Uterus (tissue), 4 donors: ENCODE data around the gene ZNF608. TPM values are rescaled to one million over a fixed set of nuclear protein-coding genes. Genes with fewer than 3 reads are reported as not detected.
A peak's percentile ranks its signal among the peaks of the same experiment; 100 is the strongest.

ENCODE experiments used
- DNase-seq, 2 donors: peaks; one replicate each; pipeline ENCODE4 v3.0.0-alpha.2; 2019 to 2020
- H3K27ac ChIP-seq, 2 donors: fragments of 200-600 bp; sonication (generic); 1 replicate in 1 of 2; 2 replicates in 1 of 2; pipeline ENCODE4 v1.5.1; 2016 to 2018
- H3K27me3 ChIP-seq, 2 donors: fragments of 200-600 bp; sonication (generic); one replicate each; pipeline ENCODE4 v1.5.1; 2018 to 2019; ENCODE audit warnings: control low read depth in 1 of 2
- H3K36me3 ChIP-seq, 2 donors: fragments of 200-600 bp; sonication (generic); one replicate each; pipeline ENCODE4 v1.5.1; 2019; ENCODE audit warnings: control low read depth in 1 of 2
- H3K4me1 ChIP-seq, 2 donors: fragments of 200-600 bp; sonication (generic); one replicate each; pipeline ENCODE4 v1.5.1; 2018 to 2019; ENCODE audit warnings: control low read depth in 1 of 2
- H3K4me3 ChIP-seq, 2 donors: fragments of 200-600 bp; sonication (generic); 1 replicate in 1 of 2; 2 replicates in 1 of 2; pipeline ENCODE4 v1.5.1; 2018 to 2019; ENCODE audit warnings: mild to moderate bottlenecking in 1 of 2
- H3K9me3 ChIP-seq, 2 donors: fragments of 200-600 bp; sonication (generic); one replicate each; pipeline ENCODE4 v1.5.1; 2019; ENCODE audit warnings: control low read depth in 1 of 2
- POLR2A ChIP-seq, 2 donors: fragments of 450-650 bp; IDR thresholded peaks; one replicate each; pipeline ENCODE4 v1.6.1; 2016; ENCODE audit warnings: antibody characterized with exemption in 2 of 2, mild to moderate bottlenecking in 1 of 2, moderate library complexity in 1 of 2
- intact Hi-C: fragments of 100-400 bp; cut with DNase I; formaldehyde crosslinking; loops from one replicate; pipeline ENCODE4 v1.15.1; 2023; ENCODE audit warnings: low total_unique reads
- total RNA-seq, 4 donors: library from RNA; depleted of rRNA in 3 of 4; stranded (reverse); fragments of >200 nt in 3 of 4; gene quantifications; one replicate each; pipeline versions ENCODE4 v1.1.0 to v1.2.4, GENCODE V29; 2014 to 2023
- TF ChIP-seq, protein P1 (sequence below), 4 experiments: fragments of 200-600 bp in 2 of 4; fragments of 450-650 bp in 2 of 4; sonication (generic) in 2 of 4; IDR thresholded peaks; one replicate each; pipeline ENCODE4 v1.5.1; 2016 to 2019; ENCODE audit warnings: antibody characterized with exemption in 4 of 4, mild to moderate bottlenecking in 2 of 4, moderate library complexity in 1 of 4
- donor health status: DM: yes; HTN: yes; CAD: no.

The ZNF608 gene
- total RNA-seq, 4 donors from 2014 or later, result 11.1 to 1,086 (median 59.0) TPM

DNA sequence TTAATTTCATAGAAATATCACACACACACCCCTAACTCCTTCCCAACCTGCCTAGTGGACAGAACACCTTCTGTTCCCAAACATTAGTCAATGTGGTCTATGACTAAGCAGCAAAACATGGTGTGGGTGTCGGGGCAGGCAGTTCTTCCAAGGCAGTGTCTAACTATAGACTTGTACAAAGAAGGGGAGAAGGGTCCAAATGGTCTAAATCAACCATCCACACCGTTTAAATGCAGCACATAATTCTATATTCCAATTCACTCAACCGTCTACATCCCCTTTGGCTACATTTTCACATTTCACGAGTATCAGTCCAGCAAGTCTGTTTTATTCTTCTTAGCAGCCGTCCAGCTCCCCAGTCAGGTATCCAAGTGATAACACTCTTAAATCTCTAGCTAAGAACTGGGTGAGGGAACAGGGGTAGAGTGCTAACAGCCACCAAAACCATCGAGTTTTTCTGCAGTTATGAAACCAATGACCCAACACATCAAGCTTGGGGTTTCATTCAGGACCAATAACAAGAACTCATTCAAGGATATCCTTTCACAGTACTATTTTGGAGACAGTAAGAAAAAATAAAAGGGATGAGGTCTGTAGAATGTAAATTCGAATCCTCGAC lies 3.3 kb downstream of the ZNF608 start:
- intact Hi-C loops, result loop anchor here (10.0 kb wide), 1 partner anchor 68 kb away; no protein-coding TSS in a partner anchor
- Histone ChIP-seq H3K4me3 (peak overlapping the region; percentile 50), H3K4me1 (no peaks in the 10 kb centered on the region), H3K27me3 (no peaks in the 10 kb centered on the region), H3K27ac (peak overlapping the region; percentile 90 to 93), H3K36me3 (no peaks in the 10 kb centered on the region), H3K9me3 (no peaks in the 10 kb centered on the region)
- peak in 1 of 2 donors; percentile 62 for DNase-seq
- TF ChIP-seq, protein P1, sequence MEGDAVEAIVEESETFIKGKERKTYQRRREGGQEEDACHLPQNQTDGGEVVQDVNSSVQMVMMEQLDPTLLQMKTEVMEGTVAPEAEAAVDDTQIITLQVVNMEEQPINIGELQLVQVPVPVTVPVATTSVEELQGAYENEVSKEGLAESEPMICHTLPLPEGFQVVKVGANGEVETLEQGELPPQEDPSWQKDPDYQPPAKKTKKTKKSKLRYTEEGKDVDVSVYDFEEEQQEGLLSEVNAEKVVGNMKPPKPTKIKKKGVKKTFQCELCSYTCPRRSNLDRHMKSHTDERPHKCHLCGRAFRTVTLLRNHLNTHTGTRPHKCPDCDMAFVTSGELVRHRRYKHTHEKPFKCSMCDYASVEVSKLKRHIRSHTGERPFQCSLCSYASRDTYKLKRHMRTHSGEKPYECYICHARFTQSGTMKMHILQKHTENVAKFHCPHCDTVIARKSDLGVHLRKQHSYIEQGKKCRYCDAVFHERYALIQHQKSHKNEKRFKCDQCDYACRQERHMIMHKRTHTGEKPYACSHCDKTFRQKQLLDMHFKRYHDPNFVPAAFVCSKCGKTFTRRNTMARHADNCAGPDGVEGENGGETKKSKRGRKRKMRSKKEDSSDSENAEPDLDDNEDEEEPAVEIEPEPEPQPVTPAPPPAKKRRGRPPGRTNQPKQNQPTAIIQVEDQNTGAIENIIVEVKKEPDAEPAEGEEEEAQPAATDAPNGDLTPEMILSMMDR (IDR thresholded peaks at IDR 0.05), result no peak
- TF ChIP-seq POLR2A (IDR thresholded peaks at IDR 0.05), result no peak

- no peaks in the 10 kb centered on the region for H3K9me3 ChIP-seq
- H3K27ac ChIP-seq, result peak overlapping the region; percentile 90 to 93
- no peaks in the 10 kb centered on the region for H3K36me3 ChIP-seq
- TF ChIP-seq, protein P1 (IDR thresholded peaks at IDR 0.05), result no peak
- TF ChIP-seq POLR2A (IDR thresholded peaks at IDR 0.05), result no peak
- intact Hi-C loops, result loop anchor here (10.0 kb wide), 1 partner anchor 68 kb away; no protein-coding TSS in a partner anchor
- H3K4me1 ChIP-seq, result no peaks in the 10 kb centered on the region
- H3K4me3 ChIP-seq, result peak overlapping the region; percentile 50
- DNase-seq, result no peak
- no peaks in the 10 kb centered on the region for H3K27me3 ChIP-seq
Observed at GRCh38 chr5:124742521-124742920, 3.9 kb downstream of the ZNF608 start.

- Histone ChIP-seq H3K9me3 (no peaks in the 10 kb centered on the region), H3K27ac (peak overlapping the region; percentile 32 to 90), H3K4me3 (no peak overlapping the region), H3K27me3 (no peaks in the 10 kb centered on the region), H3K4me1 (no peaks in the 10 kb centered on the region), H3K36me3 (no peaks in the 10 kb centered on the region)
- TF ChIP-seq POLR2A (IDR thresholded peaks at IDR 0.05), result no peak
- TF ChIP-seq, protein P1 (IDR thresholded peaks at IDR 0.05), result no peak
- DNase-seq, result no peak
- intact Hi-C loops, result loop anchor here (10.0 kb wide), 1 partner anchor 67 kb away; no protein-coding TSS in a partner anchor
Observed at GRCh38 chr5:124741711-124742496, 4.5 kb downstream of the ZNF608 start.

- DNase-seq, result no peak
- intact Hi-C loops, result loop anchor here (10.0 kb wide), 1 partner anchor 66 kb away; no protein-coding TSS in a partner anchor
- Histone ChIP-seq H3K4me1 (no peaks in the 10 kb centered on the region), H3K27me3 (no peaks in the 10 kb centered on the region), H3K9me3 (no peaks in the 10 kb centered on the region), H3K4me3 (no peak overlapping the region), H3K36me3 (no peaks in the 10 kb centered on the region), H3K27ac (peak overlapping the region in 1 of 2 donors; percentile 32)
- TF ChIP-seq POLR2A (IDR thresholded peaks at IDR 0.05), result no peak
- TF ChIP-seq, protein P1 (IDR thresholded peaks at IDR 0.05), result no peak
Observed at GRCh38 chr5:124740991-124741583, 5.4 kb downstream of the ZNF608 start.
